Transverse colon (tissue), 4 donors: ENCODE results near the gene TECPR2. TPM values are rescaled to one million over a fixed set of nuclear protein-coding genes. Genes with fewer than 3 reads are reported as not detected.

Source experiments
- DNase-seq: peaks from one replicate; pipeline ENCODE4 v3.0.0-alpha.2; 2019
- H3K27ac ChIP-seq, 4 donors: fragments of 200-600 bp; sonication (generic); 2 replicates each; pipeline ENCODE4 v1.5.1; 2016 to 2018; ENCODE audit warnings: inconsistent platforms in 4 of 4
- H3K27me3 ChIP-seq: fragments of 200-600 bp; sonication (generic); 2 replicates; pipeline ENCODE4 v1.5.1; 2017; ENCODE audit warnings: inconsistent platforms
- H3K36me3 ChIP-seq, 4 donors: fragments of 200-600 bp; sonication (generic); 2 replicates each; pipeline ENCODE4 v1.5.1; 2017 to 2019; ENCODE audit warnings: inconsistent platforms in 4 of 4
- H3K4me1 ChIP-seq, 4 donors: fragments of 200-600 bp; sonication (generic); 2 replicates each; pipeline ENCODE4 v1.5.1; 2017 to 2020; ENCODE audit warnings: inconsistent platforms in 4 of 4
- H3K4me3 ChIP-seq, 4 donors: fragments of 200-600 bp; sonication (generic); 1 replicate in 1 of 4; 2 replicates in 3 of 4; pipeline versions ENCODE4 v1.5.1 to v1.6.1; 2017 to 2019; ENCODE audit warnings: inconsistent platforms in 4 of 4
- H3K9me3 ChIP-seq, 2 donors: fragments of 200-600 bp; sonication (generic); 2 replicates each; pipeline ENCODE4 v1.5.1; 2017 to 2019; ENCODE audit warnings: inconsistent platforms in 2 of 2
- CTCF ChIP-seq, 5 experiments: fragments of 200-600 bp in 3 of 5; fragments of 450-650 bp in 2 of 5; sonication (generic) in 3 of 5; IDR thresholded peaks; 1 replicate in 2 of 5; 2 replicates in 3 of 5; pipeline ENCODE4 v1.5.1; 2016 to 2017; ENCODE audit warnings: antibody characterized with exemption in 5 of 5, inconsistent platforms in 3 of 5, mild to moderate bottlenecking in 2 of 5, moderate library complexity in 1 of 5
- EP300 ChIP-seq: sonication (generic); formaldehyde crosslinking; IDR thresholded peaks from one replicate; pipeline ENCODE4 v1.6.1; 2017; ENCODE audit warnings: antibody characterized with exemption, low read depth
- POLR2A ChIP-seq: fragments of 450-650 bp; IDR thresholded peaks from one replicate; pipeline ENCODE4 v1.6.1; 2016; ENCODE audit warnings: antibody characterized with exemption, mild to moderate bottlenecking, moderate library complexity
- POLR2AphosphoS5 ChIP-seq, 3 donors: sonication (generic); formaldehyde crosslinking; IDR thresholded peaks; one replicate each; pipeline ENCODE4 v1.6.1; 2016; ENCODE audit warnings: antibody characterized with exemption in 3 of 3
- WGBS, 2 donors: methylation state at CpG; one replicate each; pipeline ENCODE4 v1.1.5; 2018; ENCODE audit warnings: low coverage in 1 of 2; 5-methylcytosine and 5-hydroxymethylcytosine counted together
- in situ Hi-C, 4 donors: fragments of 200-750 bp; cut with MboI; loops; one replicate each; pipeline versions ENCODE4 v1.15.0 to v1.15.1; 2017; ENCODE audit warnings: low sequenced_read_pairs in 3 of 4, low pct_ligation_motif_present in 1 of 4, low pct_unique_long_range_greater_than_20kb in 1 of 4
- intact Hi-C: fragments of 100-400 bp; cut with DNase I; formaldehyde crosslinking; loops from one replicate; pipeline ENCODE4 v1.15.1; 2023; ENCODE audit warnings: low total_unique reads
- total RNA-seq, 4 donors: library from RNA; depleted of rRNA; stranded (reverse); fragments of >200 nt; gene quantifications; one replicate each; pipeline ENCODE4 v1.1.0, GENCODE V29; 2016

TECPR2 gene
- total RNA-seq, 4 donors from 2014 or later = 12.6 to 47.4 (median 17.9) TPM

DNA sequence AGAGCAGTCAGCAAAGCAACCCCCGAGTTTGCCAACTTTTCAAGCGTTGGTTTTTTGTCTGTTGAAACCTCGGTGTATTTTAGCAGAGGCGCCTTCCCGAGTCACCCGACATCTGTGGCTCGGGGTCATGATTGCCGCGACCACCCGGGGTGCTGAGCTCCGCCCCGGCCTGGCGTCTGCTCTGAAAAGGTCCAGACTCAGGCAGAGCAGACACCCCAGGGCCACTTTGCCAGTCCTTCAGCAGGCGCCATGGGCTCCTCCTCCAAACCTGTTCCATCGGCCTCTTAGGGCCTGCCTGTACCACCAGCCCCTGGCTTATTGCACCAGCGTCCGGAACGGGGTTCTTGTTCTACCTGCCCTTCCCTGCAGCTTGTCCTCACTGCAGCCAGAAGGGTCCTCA lies 127.7 kb downstream of the TECPR2 start:
- intact Hi-C loops = no loop called here
- Histone ChIP-seq H3K27ac (no peak overlapping the region), H3K9me3 (no peaks in the 10 kb centered on the region), H3K36me3 (no peaks in the 10 kb centered on the region), H3K4me1 (no peaks in the 10 kb centered on the region), H3K4me3 (no peak overlapping the region), H3K27me3 (no peaks in the 10 kb centered on the region)
- no peak for DNase-seq
- in situ Hi-C loops = no loop called here
- WGBS, 2 donors = 81 to 87% methylated on average over 3 to 18 of the region's 18 CpGs
- TF ChIP-seq CTCF (IDR thresholded peaks at IDR 0.05) (no peak), POLR2AphosphoS5 (IDR thresholded peaks at IDR 0.05) (no peak)

DNA sequence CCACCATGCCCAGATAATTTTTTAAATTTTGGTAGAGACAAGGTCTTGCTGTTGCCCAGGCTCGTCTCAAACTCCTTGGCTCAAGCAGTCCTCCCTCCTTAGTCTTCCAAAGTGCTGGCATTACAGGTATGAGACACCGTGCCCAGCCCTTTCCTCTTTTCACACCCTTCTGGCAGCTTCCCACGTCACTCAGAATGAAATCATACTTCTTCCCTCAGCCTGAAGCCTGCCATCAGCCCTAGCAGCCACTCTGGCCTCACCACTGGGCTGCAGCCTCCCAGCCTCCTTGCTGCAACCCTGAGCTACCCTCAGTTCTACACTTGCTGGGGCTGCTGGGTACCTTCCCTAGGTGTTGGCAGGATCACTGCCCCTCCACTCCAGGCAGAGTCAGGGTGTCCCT lies 128.6 kb downstream of the TECPR2 start:
- no peak for TF ChIP-seq CTCF (IDR thresholded peaks at IDR 0.05)
- H3K36me3 ChIP-seq = no peaks in the 10 kb centered on the region
- no peak overlapping the region for H3K4me3 ChIP-seq
- in situ Hi-C loops = no loop called here
- no peak overlapping the region for H3K27ac ChIP-seq
- no peak for DNase-seq
- H3K9me3 ChIP-seq = no peaks in the 10 kb centered on the region
- 63 to 83% methylated on average over 1 to 3 of the region's 3 CpGs for WGBS, 2 donors
- no peaks in the 10 kb centered on the region for H3K4me1 ChIP-seq
- no peaks in the 10 kb centered on the region for H3K27me3 ChIP-seq
- intact Hi-C loops = no loop called here

- 86% methylated on average over 7 of the region's 7 CpGs; no CpG with 5 or more reads in 1 of the 2 donors for WGBS, 2 donors
- H3K9me3 ChIP-seq = no peaks in the 10 kb centered on the region
- in situ Hi-C loops (no loop called here), intact Hi-C loops (no loop called here)
- H3K36me3 ChIP-seq = no peaks in the 10 kb centered on the region
- DNase-seq = no peak
- H3K27me3 ChIP-seq = no peaks in the 10 kb centered on the region
- TF ChIP-seq EP300 (no peak), POLR2A (no peak), POLR2AphosphoS5 (IDR thresholded peaks at IDR 0.05) (no peak), CTCF (IDR thresholded peaks at IDR 0.05) (no peak)
- H3K4me1 ChIP-seq = no peaks in the 10 kb centered on the region
- no peak overlapping the region for H3K4me3 ChIP-seq
- no peak overlapping the region for H3K27ac ChIP-seq
These were observed 129.2 kb downstream of the TECPR2 start for GRCh38 chr14:102491786-102492530.

- Histone ChIP-seq H3K4me1 (no peaks in the 10 kb centered on the region), H3K4me3 (no peak overlapping the region), H3K36me3 (no peaks in the 10 kb centered on the region), H3K27ac (no peak overlapping the region), H3K27me3 (no peaks in the 10 kb centered on the region), H3K9me3 (no peaks in the 10 kb centered on the region)
- WGBS, 2 donors = 91% methylated on average over 17 of the region's 17 CpGs; no CpG with 5 or more reads in 1 of the 2 donors
- TF ChIP-seq EP300 (no peak), CTCF (IDR thresholded peaks at IDR 0.05) (no peak), POLR2A (no peak), POLR2AphosphoS5 (IDR thresholded peaks at IDR 0.05) (no peak)
- DNase-seq = no peak
- in situ Hi-C loops = no loop called here
- intact Hi-C loops = no loop called here
These were observed 129.8 kb downstream of the TECPR2 start for GRCh38 chr14:102492531-102492910.
